Measurements from ENCODE around the gene CMIP. TPM values are rescaled to one million over a fixed set of nuclear protein-coding genes. Genes with fewer than 3 reads are reported as not detected.

The CMIP gene
- polyA plus RNA-seq, 1 donor from 2014 or later: 15.1 TPM

GRCh38 chr16:81463296-81463890 lies 18.8 kb downstream of the CMIP start:
- Histone ChIP-seq H3K9me2 (ENCODE audit: insufficient read depth, low read length) (no peaks in the 10 kb centered on the region), H3K4me2 (ENCODE audit: low read length) (no peak overlapping the region), H3K27ac (ENCODE audit: low read length) (no peak overlapping the region), H3K9ac (ENCODE audit: low read length) (no peak overlapping the region), H3F3A (ENCODE audit: insufficient read depth, low read length, poor library complexity, severe bottlenecking) (no peaks in the 10 kb centered on the region), H4K20me1 (ENCODE audit: insufficient read depth) (peaks cover 31% of the 10 kb centered on the region), H3K27me3 (ENCODE audit: insufficient read depth, low read depth, low read length) (no peaks in the 10 kb centered on the region), H3K4me3 (ENCODE audit: low read length) (no peak overlapping the region), H3K9me3 (ENCODE audit: low read length) (no peaks in the 10 kb centered on the region), H3K36me3 (ENCODE audit: insufficient read depth, low read length) (no peaks in the 10 kb centered on the region), H3K79me2 (replicated peaks; ENCODE audit: insufficient read depth, low read length) (peaks cover 88% of the 10 kb centered on the region), H2AFZ (ENCODE audit: low read depth, low read length) (no peak overlapping the region)
- TF ChIP-seq TAF1 (IDR thresholded peaks at IDR 0.05; ENCODE audit: low read depth) (no peak), SMC3 (conservative IDR thresholded peaks at IDR 0.05; ENCODE audit: poor library complexity) (no peak), CTCF (IDR thresholded peaks at IDR 0.05; ENCODE audit: poor library complexity, severe bottlenecking) (no peak), MXI1 (conservative IDR thresholded peaks at IDR 0.05; ENCODE audit: poor library complexity, severe bottlenecking) (no peak), EP300 (conservative IDR thresholded peaks at IDR 0.05; ENCODE audit: poor library complexity, severe bottlenecking) (no peak), RAD21 (conservative IDR thresholded peaks at IDR 0.05) (no peak), POLR2AphosphoS5 (IDR thresholded peaks at IDR 0.05) (no peak)
- TF ChIP-seq, protein P1, sequence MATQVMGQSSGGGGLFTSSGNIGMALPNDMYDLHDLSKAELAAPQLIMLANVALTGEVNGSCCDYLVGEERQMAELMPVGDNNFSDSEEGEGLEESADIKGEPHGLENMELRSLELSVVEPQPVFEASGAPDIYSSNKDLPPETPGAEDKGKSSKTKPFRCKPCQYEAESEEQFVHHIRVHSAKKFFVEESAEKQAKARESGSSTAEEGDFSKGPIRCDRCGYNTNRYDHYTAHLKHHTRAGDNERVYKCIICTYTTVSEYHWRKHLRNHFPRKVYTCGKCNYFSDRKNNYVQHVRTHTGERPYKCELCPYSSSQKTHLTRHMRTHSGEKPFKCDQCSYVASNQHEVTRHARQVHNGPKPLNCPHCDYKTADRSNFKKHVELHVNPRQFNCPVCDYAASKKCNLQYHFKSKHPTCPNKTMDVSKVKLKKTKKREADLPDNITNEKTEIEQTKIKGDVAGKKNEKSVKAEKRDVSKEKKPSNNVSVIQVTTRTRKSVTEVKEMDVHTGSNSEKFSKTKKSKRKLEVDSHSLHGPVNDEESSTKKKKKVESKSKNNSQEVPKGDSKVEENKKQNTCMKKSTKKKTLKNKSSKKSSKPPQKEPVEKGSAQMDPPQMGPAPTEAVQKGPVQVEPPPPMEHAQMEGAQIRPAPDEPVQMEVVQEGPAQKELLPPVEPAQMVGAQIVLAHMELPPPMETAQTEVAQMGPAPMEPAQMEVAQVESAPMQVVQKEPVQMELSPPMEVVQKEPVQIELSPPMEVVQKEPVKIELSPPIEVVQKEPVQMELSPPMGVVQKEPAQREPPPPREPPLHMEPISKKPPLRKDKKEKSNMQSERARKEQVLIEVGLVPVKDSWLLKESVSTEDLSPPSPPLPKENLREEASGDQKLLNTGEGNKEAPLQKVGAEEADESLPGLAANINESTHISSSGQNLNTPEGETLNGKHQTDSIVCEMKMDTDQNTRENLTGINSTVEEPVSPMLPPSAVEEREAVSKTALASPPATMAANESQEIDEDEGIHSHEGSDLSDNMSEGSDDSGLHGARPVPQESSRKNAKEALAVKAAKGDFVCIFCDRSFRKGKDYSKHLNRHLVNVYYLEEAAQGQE (IDR thresholded peaks at IDR 0.05; ENCODE audit: borderline replicate concordance): no peak

DNA sequence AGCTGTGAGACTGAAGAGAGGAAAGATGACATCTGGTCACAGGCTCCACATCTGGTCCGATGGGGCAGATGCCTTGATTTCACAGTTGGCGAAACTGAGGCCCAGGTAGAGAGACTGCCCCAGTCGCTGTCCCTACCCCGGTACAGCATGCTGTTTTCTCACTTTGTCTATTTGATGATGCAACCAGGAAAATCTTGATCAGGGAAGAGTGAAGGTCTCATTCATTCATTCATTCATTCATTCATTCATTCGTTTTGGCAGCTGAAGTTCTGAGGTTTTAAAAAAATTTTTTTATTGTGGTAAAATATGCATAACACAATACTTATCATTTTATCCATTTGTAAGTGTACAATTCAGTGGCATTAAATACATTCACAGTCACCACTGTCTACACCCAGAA lies 19.7 kb downstream of the CMIP start:
- H3K27me3 ChIP-seq (ENCODE audit: insufficient read depth, low read depth, low read length): no peaks in the 10 kb centered on the region
- no peaks in the 10 kb centered on the region for H3K36me3 ChIP-seq (ENCODE audit: insufficient read depth, low read length)
- H3K9ac ChIP-seq (ENCODE audit: low read length): no peak overlapping the region
- peaks cover 38% of the 10 kb centered on the region for H4K20me1 ChIP-seq (ENCODE audit: insufficient read depth)
- H3K4me3 ChIP-seq (ENCODE audit: low read length): no peak overlapping the region
- H3K79me2 ChIP-seq (replicated peaks; ENCODE audit: insufficient read depth, low read length): peaks cover 88% of the 10 kb centered on the region
- TF ChIP-seq CTCF (IDR thresholded peaks at IDR 0.05; ENCODE audit: poor library complexity, severe bottlenecking) (no peak), MXI1 (conservative IDR thresholded peaks at IDR 0.05; ENCODE audit: poor library complexity, severe bottlenecking) (no peak), SMC3 (conservative IDR thresholded peaks at IDR 0.05; ENCODE audit: poor library complexity) (no peak), RAD21 (conservative IDR thresholded peaks at IDR 0.05) (no peak), POLR2AphosphoS5 (IDR thresholded peaks at IDR 0.05) (no peak), TAF1 (IDR thresholded peaks at IDR 0.05; ENCODE audit: low read depth) (no peak), EZH2 (IDR thresholded peaks at IDR 0.05; ENCODE audit: borderline replicate concordance, insufficient read depth, low read length, poor library complexity, severe bottlenecking) (no peak), EP300 (conservative IDR thresholded peaks at IDR 0.05; ENCODE audit: poor library complexity, severe bottlenecking) (no peak)
- TF ChIP-seq, protein P1 (IDR thresholded peaks at IDR 0.05; ENCODE audit: borderline replicate concordance): no peak
- no peak overlapping the region for H2AFZ ChIP-seq (ENCODE audit: low read depth, low read length)
- no peaks in the 10 kb centered on the region for H3F3A ChIP-seq (ENCODE audit: insufficient read depth, low read length, poor library complexity, severe bottlenecking)
- H3K27ac ChIP-seq (ENCODE audit: low read length): no peak overlapping the region
- no peaks in the 10 kb centered on the region for H3K9me3 ChIP-seq (ENCODE audit: low read length)
- no peak overlapping the region for H3K4me2 ChIP-seq (ENCODE audit: low read length)
- no peaks in the 10 kb centered on the region for H3K9me2 ChIP-seq (ENCODE audit: insufficient read depth, low read length)
